Trophoblast cell (in vitro differentiated cells and primary cell): ENCODE data around the gene UPK3A.

ENCODE experiments used
- DNase-seq, 2 donors: peaks; one replicate each; pipeline ENCODE4 v3.0.0-alpha.2; 2016
- H2AFZ ChIP-seq: 2 replicates; pipeline ENCODE4 v1.6.1; 2013; ENCODE audit warnings: low read length, moderate library complexity, mild to moderate bottlenecking; ENCODE audit not compliant: insufficient read depth, poor library complexity
- H2AK5ac ChIP-seq: 2 replicates; pipeline ENCODE4 v1.6.1; 2013; ENCODE audit warnings: mild to moderate bottlenecking, low read length
- H2BK120ac ChIP-seq: 2 replicates; pipeline ENCODE4 v1.6.1; 2013; ENCODE audit warnings: low read length, mild to moderate bottlenecking, moderate library complexity; ENCODE audit not compliant: insufficient read depth, poor library complexity
- H2BK12ac ChIP-seq: 2 replicates; pipeline ENCODE4 v1.6.1; 2013; ENCODE audit warnings: mild to moderate bottlenecking, low read length, moderate library complexity
- H2BK5ac ChIP-seq: 2 replicates; pipeline ENCODE4 v1.6.1; 2013; ENCODE audit warnings: low read length, low read depth, moderate library complexity, mild to moderate bottlenecking; ENCODE audit not compliant: poor library complexity
- H3K14ac ChIP-seq: 2 replicates; pipeline ENCODE4 v1.6.1; 2013; ENCODE audit warnings: mild to moderate bottlenecking, low read length
- H3K18ac ChIP-seq: 2 replicates; pipeline ENCODE4 v1.6.1; 2013; ENCODE audit warnings: mild to moderate bottlenecking, low read length
- H3K23ac ChIP-seq: 2 replicates; pipeline ENCODE4 v1.6.1; 2013; ENCODE audit warnings: low read length
- H3K27ac ChIP-seq: 2 replicates; pipeline ENCODE4 v1.5.1; 2013; ENCODE audit warnings: low read depth, mild to moderate bottlenecking, inconsistent platforms, low read length, moderate library complexity
- H3K27me3 ChIP-seq: 2 replicates; pipeline ENCODE4 v1.6.1; 2013; ENCODE audit warnings: inconsistent platforms, mild to moderate bottlenecking, low read length, moderate library complexity; ENCODE audit not compliant: insufficient read depth
- H3K36me3 ChIP-seq, 2 experiments: 1 replicate in 1 of 2; 2 replicates in 1 of 2; pipeline ENCODE4 v1.6.1; 2013; ENCODE audit warnings: low read length in 2 of 2, mild to moderate bottlenecking in 2 of 2, moderate library complexity in 1 of 2; ENCODE audit not compliant: insufficient read depth in 2 of 2, control insufficient read depth in 1 of 2
- H3K4ac ChIP-seq: 2 replicates; pipeline ENCODE4 v1.6.1; 2013; ENCODE audit warnings: low read depth, mild to moderate bottlenecking, low read length, moderate library complexity
- H3K4me1 ChIP-seq, 2 experiments: 1 replicate in 1 of 2; 2 replicates in 1 of 2; pipeline ENCODE4 v1.6.1; 2013; ENCODE audit warnings: low read length in 2 of 2, mild to moderate bottlenecking in 2 of 2, moderate library complexity in 1 of 2; ENCODE audit not compliant: insufficient read depth in 2 of 2, control insufficient read depth in 1 of 2
- H3K4me2 ChIP-seq: 2 replicates; pipeline ENCODE4 v1.6.1; 2013; ENCODE audit warnings: inconsistent platforms, mild to moderate bottlenecking, low read length, moderate library complexity
- H3K4me3 ChIP-seq: 2 replicates; pipeline ENCODE4 v1.5.1; 2013; ENCODE audit warnings: mild to moderate bottlenecking, low read depth, low read length, inconsistent platforms
- H3K79me1 ChIP-seq: one replicate; pipeline ENCODE4 v1.6.1; 2013; ENCODE audit warnings: low read length
- H3K79me2 ChIP-seq: 2 replicates; pipeline ENCODE4 v1.6.1; 2013; ENCODE audit warnings: low read length, mild to moderate bottlenecking; ENCODE audit not compliant: control insufficient read depth, insufficient read depth, poor library complexity
- H3K9ac ChIP-seq: 2 replicates; pipeline ENCODE4 v1.6.1; 2013; ENCODE audit warnings: mild to moderate bottlenecking, low read length
- H3K9me3 ChIP-seq: 2 replicates; pipeline ENCODE4 v1.6.1; 2013; ENCODE audit warnings: low read depth, mild to moderate bottlenecking, control low read depth, inconsistent platforms, low read length; ENCODE audit not compliant: insufficient read depth
- H4K12ac ChIP-seq: 2 replicates; pipeline ENCODE4 v1.6.1; 2013; ENCODE audit warnings: low read depth, mild to moderate bottlenecking, low read length, moderate library complexity
- H4K8ac ChIP-seq: 2 replicates; pipeline ENCODE4 v1.6.1; 2013; ENCODE audit warnings: low read depth, mild to moderate bottlenecking, low read length, moderate library complexity
- H4K91ac ChIP-seq: one replicate; pipeline ENCODE4 v1.6.1; 2013; ENCODE audit warnings: low read depth, mild to moderate bottlenecking, low read length, moderate library complexity
- WGBS: extraction: QIAGEN DNeasy Blood & Tissue Kit; methylation state at CpG from one replicate; pipeline ENCODE4 v1.1.7; 2013; ENCODE audit warnings: missing lambda C conversion rate; ENCODE audit not compliant: insufficient read length, insufficient coverage; ENCODE audit errors: extremely low coverage; 5-methylcytosine and 5-hydroxymethylcytosine counted together

Gene UPK3A

GRCh38 chr22:45265535-45265934, 19.2 kb upstream of the UPK3A start:
- Histone ChIP-seq H3K27me3 (no peaks in the 10 kb centered on the region), H2BK12ac (no peak overlapping the region), H2BK5ac (no peak overlapping the region), H3K14ac (no peak overlapping the region), H4K91ac (no peak overlapping the region), H3K4me1 (peaks cover 25% of the 10 kb centered on the region in 2 experiments), H2BK120ac (no peak overlapping the region), H3K36me3 (no peaks in the 10 kb centered on the region), H3K9ac (no peak overlapping the region), H2AFZ (no peak overlapping the region), H3K4me3 (no peak overlapping the region), H3K79me1 (peaks cover 22% of the 10 kb centered on the region), H3K4me2 (no peak overlapping the region), H4K8ac (no peak overlapping the region), H3K4ac (no peak overlapping the region), H2AK5ac (no peak overlapping the region), H3K27ac (no peak overlapping the region), H3K18ac (no peak overlapping the region), H3K79me2 (peaks cover 2% of the 10 kb centered on the region), H4K12ac (no peak overlapping the region), H3K23ac (no peak overlapping the region), H3K9me3 (no peaks in the 10 kb centered on the region)
- DNase-seq, result no peak
- no CpG with 5 or more reads among the region's 7 CpGs for WGBS

GRCh38 chr22:45268167-45268957, 16.4 kb upstream of the UPK3A start:
- Histone ChIP-seq H3K4me2 (peak overlapping the region; percentile 70), H3K79me2 (no peaks in the 10 kb centered on the region), H4K8ac (peak overlapping the region; percentile 87), H3K36me3 (no peaks in the 10 kb centered on the region), H3K4ac (peak overlapping the region; percentile 53), H3K4me3 (peak overlapping the region; percentile 54), H3K9ac (peak overlapping the region; percentile 6), H4K12ac (peak overlapping the region; percentile 73), H3K27ac (peak overlapping the region; percentile 41), H3K23ac (no peak overlapping the region), H2BK120ac (peak overlapping the region; percentile 85), H3K9me3 (no peaks in the 10 kb centered on the region), H3K18ac (peak overlapping the region; percentile 94), H2AK5ac (peak overlapping the region; percentile 52), H3K27me3 (no peaks in the 10 kb centered on the region), H4K91ac (peak overlapping the region; percentile 84), H2BK5ac (peak overlapping the region; percentile 79), H3K14ac (peak overlapping the region; percentile 86), H2AFZ (peak overlapping the region; percentile 50), H3K4me1 (peaks cover 15 to 16% of the 10 kb centered on the region in 2 experiments), H3K79me1 (peaks cover 15% of the 10 kb centered on the region), H2BK12ac (peak overlapping the region; percentile 85)
- WGBS, result no CpG with 5 or more reads among the region's 47 CpGs
- peak in 1 of 2 donors; percentile 50 for DNase-seq

GRCh38 chr22:45268958-45269844, 15.5 kb upstream of the UPK3A start:
- Histone ChIP-seq H3K27ac (peak overlapping the region; percentile 41), H2BK5ac (peak overlapping the region; percentile 79), H2AFZ (peak overlapping the region; percentile 50), H3K9me3 (no peaks in the 10 kb centered on the region), H3K27me3 (no peaks in the 10 kb centered on the region), H2AK5ac (peak overlapping the region; percentile 52), H3K79me1 (peaks cover 12% of the 10 kb centered on the region), H4K12ac (peak overlapping the region; percentile 73), H3K36me3 (no peaks in the 10 kb centered on the region), H3K79me2 (no peaks in the 10 kb centered on the region), H4K91ac (peak overlapping the region; percentile 84), H2BK12ac (peak overlapping the region; percentile 85), H3K23ac (no peak overlapping the region), H3K4ac (peak overlapping the region; percentile 53), H3K18ac (peak overlapping the region; percentile 94), H4K8ac (peak overlapping the region; percentile 87), H3K9ac (peak overlapping the region; percentile 50), H3K14ac (peak overlapping the region; percentile 86), H3K4me2 (peak overlapping the region; percentile 90), H3K4me3 (peak overlapping the region; percentile 67), H2BK120ac (peak overlapping the region; percentile 85), H3K4me1 (peaks cover 13 to 15% of the 10 kb centered on the region in 2 experiments)
- DNase-seq, result peak; percentile 65 to 86
- WGBS, result no CpG with 5 or more reads among the region's 60 CpGs

- no peak overlapping the region for H4K12ac ChIP-seq
- no peak overlapping the region for H4K8ac ChIP-seq
- WGBS, result no CpG with 5 or more reads among the region's 16 CpGs
- peaks cover 12% of the 10 kb centered on the region for H3K79me1 ChIP-seq
- H3K4me1 ChIP-seq, result peaks cover 13% of the 10 kb centered on the region in 2 experiments
- no peaks in the 10 kb centered on the region for H3K79me2 ChIP-seq
- H3K9me3 ChIP-seq, result no peaks in the 10 kb centered on the region
- no peak overlapping the region for H2BK5ac ChIP-seq
- H3K14ac ChIP-seq, result no peak overlapping the region
- no peak overlapping the region for H2BK12ac ChIP-seq
- no peak overlapping the region for H3K23ac ChIP-seq
- no peak overlapping the region for H3K18ac ChIP-seq
- H3K27me3 ChIP-seq, result no peaks in the 10 kb centered on the region
- DNase-seq, result no peak
- H2AK5ac ChIP-seq, result no peak overlapping the region
- no peak overlapping the region for H3K4me2 ChIP-seq
- no peak overlapping the region for H2AFZ ChIP-seq
- no peak overlapping the region for H3K4me3 ChIP-seq
- H2BK120ac ChIP-seq, result no peak overlapping the region
- H3K36me3 ChIP-seq, result no peaks in the 10 kb centered on the region
- H3K9ac ChIP-seq, result no peak overlapping the region
- no peak overlapping the region for H3K27ac ChIP-seq
- no peak overlapping the region for H3K4ac ChIP-seq
- H4K91ac ChIP-seq, result no peak overlapping the region
These were observed 14.4 kb upstream of the UPK3A start for GRCh38 chr22:45270095-45271020.
